HepG2 (cell line): ENCODE measurements around the gene SHC3.

Source experiments
- ARNT ChIP-seq: fragments of 450-650 bp; IDR thresholded peaks from 2 replicates; pipeline ENCODE4 v1.6.1; 2017
- ATF2 ChIP-seq: sonication (generic); formaldehyde crosslinking; IDR thresholded peaks from 2 replicates; pipeline ENCODE4 v1.4.0; 2020; ENCODE audit warnings: missing genetic modification reagents
- MXD4 ChIP-seq: IDR thresholded peaks from 2 replicates; pipeline ENCODE4 v1.6.1; 2016; ENCODE audit warnings: mild to moderate bottlenecking, missing biosample characterization, missing genetic modification reagents
- PBX3 ChIP-seq: sonication (generic); formaldehyde crosslinking; IDR thresholded peaks from 2 replicates; pipeline ENCODE4 v1.8.1; 2023; ENCODE audit warnings: missing genetic modification reagents, inconsistent platforms, borderline replicate concordance
- ZNF280D ChIP-seq: sonication (generic); formaldehyde crosslinking; IDR thresholded peaks from 2 replicates; pipeline ENCODE4 v1.5.1; 2020; ENCODE audit warnings: mild to moderate bottlenecking, missing genetic modification reagents

- TF ChIP-seq ARNT = no peak
- TF ChIP-seq MXD4 (CRISPR knock-in tag) = no peak
- no peak for TF ChIP-seq ZNF280D (CRISPR knock-in tag)
- TF ChIP-seq ATF2 = no peak
- no peak for TF ChIP-seq PBX3
These were observed 47.0 kb upstream of the SHC3 start for GRCh38 chr9:89225587-89225986.
